ENCODE measurements around the gene RBM33.
A peak's percentile ranks its signal among the peaks of the same experiment; 100 is the strongest.

The RBM33 gene

GRCh38 chr7:155815332-155816191 lies 171.1 kb downstream of the RBM33 start:
- no peak for TF ChIP-seq MAX (IDR thresholded peaks at IDR 0.05)
- peak; percentile 87 for TF ChIP-seq RAD21 (IDR thresholded peaks at IDR 0.05; ENCODE audit: low read depth)

GRCh38 chr7:155816192-155816508 lies 171.7 kb downstream of the RBM33 start:
- TF ChIP-seq ZBTB7A (IDR thresholded peaks at IDR 0.05; ENCODE audit: low read depth): no peak
- no peak for TF ChIP-seq EP300 (IDR thresholded peaks at IDR 0.05; ENCODE audit: borderline replicate concordance)
- TF ChIP-seq FOXM1 (IDR thresholded peaks at IDR 0.05; ENCODE audit: borderline replicate concordance, low read depth): no peak
- TF ChIP-seq NFIC (IDR thresholded peaks at IDR 0.05): no peak
- TF ChIP-seq CREB1 (IDR thresholded peaks at IDR 0.05; ENCODE audit: low read depth): no peak
- no peak for TF ChIP-seq EGR1 (IDR thresholded peaks at IDR 0.05)
- no peak for TF ChIP-seq TEAD4 (IDR thresholded peaks at IDR 0.05)
- TF ChIP-seq TAF1 (IDR thresholded peaks at IDR 0.05; ENCODE audit: low read depth): no peak
- TF ChIP-seq RAD21 (IDR thresholded peaks at IDR 0.05; ENCODE audit: low read depth): no peak
- no peak for TF ChIP-seq YY1 (IDR thresholded peaks at IDR 0.05; ENCODE audit: low read depth)
- TF ChIP-seq MAX (IDR thresholded peaks at IDR 0.05): no peak
- TF ChIP-seq USF1 (IDR thresholded peaks at IDR 0.05): no peak
- no peak for TF ChIP-seq REST (IDR thresholded peaks at IDR 0.05; ENCODE audit: low read depth)
- TF ChIP-seq TCF12 (IDR thresholded peaks at IDR 0.05; ENCODE audit: low read depth): no peak
- TF ChIP-seq CEBPB (IDR thresholded peaks at IDR 0.05): no peak

- TF ChIP-seq YY1 (IDR thresholded peaks at IDR 0.05; ENCODE audit: low read depth) (no peak), USF1 (IDR thresholded peaks at IDR 0.05) (no peak), FOXM1 (IDR thresholded peaks at IDR 0.05; ENCODE audit: borderline replicate concordance, low read depth) (no peak), CREB1 (IDR thresholded peaks at IDR 0.05; ENCODE audit: low read depth) (no peak), REST (IDR thresholded peaks at IDR 0.05; ENCODE audit: low read depth) (no peak), MAX (IDR thresholded peaks at IDR 0.05) (no peak), EP300 (IDR thresholded peaks at IDR 0.05; ENCODE audit: borderline replicate concordance) (no peak), CEBPB (IDR thresholded peaks at IDR 0.05) (no peak), ZBTB7A (IDR thresholded peaks at IDR 0.05; ENCODE audit: low read depth) (no peak), TCF12 (IDR thresholded peaks at IDR 0.05; ENCODE audit: low read depth) (no peak), TAF1 (IDR thresholded peaks at IDR 0.05; ENCODE audit: low read depth) (no peak), NFIC (IDR thresholded peaks at IDR 0.05) (no peak), EGR1 (IDR thresholded peaks at IDR 0.05) (no peak), RAD21 (IDR thresholded peaks at IDR 0.05; ENCODE audit: low read depth) (no peak), TEAD4 (IDR thresholded peaks at IDR 0.05) (no peak)
These were observed 172.5 kb downstream of the RBM33 start for GRCh38 chr7:155816996-155817395.

GRCh38 chr7:155818154-155818819 lies 173.8 kb downstream of the RBM33 start:
- no peak for TF ChIP-seq TEAD4 (IDR thresholded peaks at IDR 0.05)
- no peak for TF ChIP-seq RAD21 (IDR thresholded peaks at IDR 0.05; ENCODE audit: low read depth)
- no peak for TF ChIP-seq TCF12 (IDR thresholded peaks at IDR 0.05; ENCODE audit: low read depth)
- no peak for TF ChIP-seq USF1 (IDR thresholded peaks at IDR 0.05)
- TF ChIP-seq CREB1 (IDR thresholded peaks at IDR 0.05; ENCODE audit: low read depth): no peak
- no peak for TF ChIP-seq EP300 (IDR thresholded peaks at IDR 0.05; ENCODE audit: borderline replicate concordance)
- TF ChIP-seq NFIC (IDR thresholded peaks at IDR 0.05): no peak
- no peak for TF ChIP-seq ZBTB7A (IDR thresholded peaks at IDR 0.05; ENCODE audit: low read depth)
- TF ChIP-seq MAX (IDR thresholded peaks at IDR 0.05): no peak
- no peak for TF ChIP-seq TAF1 (IDR thresholded peaks at IDR 0.05; ENCODE audit: low read depth)
- TF ChIP-seq YY1 (IDR thresholded peaks at IDR 0.05; ENCODE audit: low read depth): no peak
- TF ChIP-seq REST (IDR thresholded peaks at IDR 0.05; ENCODE audit: low read depth): no peak
- no peak for TF ChIP-seq EGR1 (IDR thresholded peaks at IDR 0.05)
- no peak for TF ChIP-seq CEBPB (IDR thresholded peaks at IDR 0.05)
- no peak for TF ChIP-seq FOXM1 (IDR thresholded peaks at IDR 0.05; ENCODE audit: borderline replicate concordance, low read depth)
